HG03045 (cell line): ENCODE data around the gene HIP1.
"Not testable (repeated sequence)": the region's sequence is repeated elsewhere in the genome, so short reads cannot be mapped to it uniquely, and the experiment has no call there.

Experiments used
- ATAC-seq: cut with Tn5 transposase; IDR thresholded peaks from one replicate; pipeline ENCODE4 v1.9.1; 2021; ENCODE audit warnings: mild to moderate bottlenecking, moderate library complexity; ENCODE audit not compliant: unreplicated experiment

Gene HIP1

GRCh38 chr7:75584354-75584753, 154.4 kb downstream of the HIP1 start:
- no peak for ATAC-seq

GRCh38 chr7:75583255-75583654, 155.5 kb downstream of the HIP1 start:
- ATAC-seq, result no peak

DNA sequence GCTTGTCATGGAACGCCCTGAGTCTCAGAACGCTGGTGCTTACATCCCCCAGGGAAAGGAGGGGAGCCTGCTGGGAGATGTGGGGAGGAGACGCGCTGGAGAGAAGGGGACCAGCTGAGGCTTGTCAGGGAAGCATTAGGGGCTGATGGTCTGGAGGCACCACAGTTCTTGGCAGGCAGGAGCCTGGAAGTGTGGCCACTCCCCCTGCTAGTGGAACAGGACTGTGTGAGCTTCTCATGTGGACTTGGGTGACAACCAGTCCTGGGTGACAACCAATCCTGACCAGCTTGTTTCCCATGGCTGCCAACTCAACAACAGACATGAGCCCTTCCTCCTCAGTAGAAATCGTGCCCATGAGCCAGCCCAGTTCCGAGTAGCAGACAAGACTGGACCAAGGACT, 158.8 kb downstream of the HIP1 start:
- no peak for ATAC-seq

DNA sequence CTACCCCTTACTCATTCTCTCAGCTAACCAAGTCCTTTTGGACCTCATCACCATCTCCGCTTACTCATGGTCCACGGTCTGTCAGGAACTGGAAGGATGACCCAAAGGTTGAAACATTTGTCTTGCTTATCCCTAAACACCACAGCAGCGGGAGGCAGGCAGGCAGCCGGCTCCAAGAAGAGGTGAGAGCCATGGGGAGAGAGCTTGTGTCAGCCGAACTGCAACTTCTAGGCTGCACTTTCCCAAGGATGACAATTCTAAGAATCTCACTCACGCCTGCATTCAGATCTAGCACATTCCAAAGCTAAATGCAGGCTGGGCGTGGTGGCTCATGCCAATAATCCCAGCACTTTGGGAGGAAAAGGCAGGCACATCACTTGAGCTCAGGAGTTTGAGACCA, 160.7 kb downstream of the HIP1 start:
- no peak for ATAC-seq

GRCh38 chr7:75575488-75576121, 163.1 kb downstream of the HIP1 start:
- no peak for ATAC-seq

GRCh38 chr7:75573477-75574019, 165.2 kb downstream of the HIP1 start:
- ATAC-seq, result no peak

GRCh38 chr7:75572814-75573213, 165.9 kb downstream of the HIP1 start:
- no peak for ATAC-seq

- ATAC-seq, result no peak
Observed at GRCh38 chr7:75572396-75572795, 166.3 kb downstream of the HIP1 start.

- no peak for ATAC-seq
Observed at GRCh38 chr7:75571209-75571608, 167.5 kb downstream of the HIP1 start.

- not testable (repeated sequence) for ATAC-seq
Observed at GRCh38 chr7:75569629-75570282, 169.0 kb downstream of the HIP1 start.

- ATAC-seq, result no peak
Observed at GRCh38 chr7:75567948-75568595, 170.7 kb downstream of the HIP1 start.

DNA sequence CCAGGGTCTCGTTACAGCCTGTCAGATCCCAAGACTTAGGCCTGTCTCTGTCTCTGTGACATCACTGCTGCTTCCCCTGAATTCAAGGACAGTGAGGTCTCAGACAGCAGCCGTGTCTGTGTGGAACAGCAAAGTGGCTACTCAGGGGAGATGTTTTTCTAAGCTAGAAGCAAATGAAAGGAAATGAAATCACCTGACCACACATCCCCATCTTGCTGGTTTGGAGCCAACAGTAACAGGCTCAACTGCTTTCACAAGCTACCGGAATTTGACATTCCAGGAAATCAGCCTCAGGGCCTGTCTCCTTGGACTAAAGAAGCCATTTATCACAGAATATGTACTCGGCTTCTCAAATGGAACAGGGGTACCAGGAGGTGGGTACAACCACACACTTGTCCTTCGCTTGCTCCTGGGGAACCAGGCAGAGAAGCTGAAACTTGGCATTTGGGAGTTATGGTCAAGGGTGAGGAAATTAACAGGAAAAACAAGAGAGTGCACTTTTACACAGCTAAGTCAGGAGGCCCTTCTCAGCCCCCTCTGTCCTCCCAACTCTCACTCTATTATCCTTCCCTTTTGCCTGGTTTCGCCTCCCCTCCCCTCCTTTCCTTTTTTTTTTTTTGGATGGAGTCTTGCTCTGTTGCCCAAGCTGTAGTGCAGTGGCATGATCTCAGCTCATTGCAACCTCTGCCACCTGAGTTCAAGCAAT, 173.5 kb downstream of the HIP1 start:
- no peak for ATAC-seq

- ATAC-seq, result no peak
Observed at GRCh38 chr7:75563171-75563570, 175.6 kb downstream of the HIP1 start.

DNA sequence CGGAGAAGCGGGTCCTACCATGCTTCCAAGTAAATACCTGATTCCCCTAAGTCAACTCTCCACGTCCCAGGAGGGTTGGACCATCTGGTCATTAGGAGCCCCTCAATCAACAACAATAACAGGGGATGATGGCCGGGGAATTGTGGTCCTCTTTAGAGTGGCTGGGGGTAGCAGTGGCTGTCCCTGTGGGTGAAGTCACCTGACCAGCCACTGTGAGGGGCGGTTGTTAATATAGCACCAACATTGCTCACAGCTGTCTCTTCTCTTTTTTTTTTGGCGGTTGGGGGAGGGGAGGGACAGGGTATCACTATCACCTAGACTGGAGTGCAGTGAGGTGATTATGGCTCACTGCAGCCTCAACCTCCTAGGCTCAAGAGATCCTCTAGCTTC, 178.8 kb downstream of the HIP1 start:
- ATAC-seq, result no peak

- ATAC-seq, result no peak
Observed at GRCh38 chr7:75559355-75559975, 179.3 kb downstream of the HIP1 start.

DNA sequence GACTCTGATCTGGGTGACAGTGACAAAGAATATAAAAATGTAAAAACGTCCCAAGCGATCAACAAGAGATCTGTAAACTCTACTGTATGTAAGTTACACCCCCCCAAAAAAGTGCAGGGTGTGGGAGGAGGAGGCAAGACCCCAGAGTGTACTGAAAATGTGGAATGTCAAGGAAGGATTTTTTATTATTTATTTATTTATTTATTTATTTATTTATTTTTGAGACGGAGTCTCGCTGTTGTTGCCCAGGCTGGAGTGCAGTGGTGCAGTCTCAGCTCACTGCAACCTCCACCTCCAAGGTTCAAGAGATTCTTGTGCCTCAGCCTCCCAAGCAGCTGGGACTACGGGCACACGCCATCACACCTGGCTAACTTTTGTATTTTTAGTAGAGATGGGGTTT, 181.9 kb downstream of the HIP1 start:
- ATAC-seq, result not testable (repeated sequence)

GRCh38 chr7:75555736-75556135, 183.0 kb downstream of the HIP1 start:
- no peak for ATAC-seq

- ATAC-seq, result no peak
Observed at GRCh38 chr7:75546237-75547015, 192.3 kb downstream of the HIP1 start.

DNA sequence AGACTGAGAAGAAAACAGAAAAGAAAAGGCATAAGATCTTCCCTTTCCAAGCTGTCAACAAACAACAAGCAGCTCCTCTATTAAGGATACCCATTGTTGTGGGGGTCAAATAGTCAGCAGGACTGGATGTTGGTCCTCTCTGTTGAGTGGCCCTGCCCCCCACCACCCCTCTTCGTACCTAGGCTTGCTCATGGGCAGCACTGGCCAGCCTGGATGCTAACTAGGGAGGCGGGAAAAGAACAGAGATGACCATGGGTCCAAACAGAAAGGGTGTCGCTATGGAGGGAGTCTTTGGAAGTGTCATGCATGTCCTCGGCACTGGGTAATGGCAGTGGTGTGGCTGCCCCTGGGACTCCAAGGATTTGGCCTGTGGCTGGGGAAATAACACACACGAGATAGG, 201.0 kb downstream of the HIP1 start:
- ATAC-seq, result no peak

DNA sequence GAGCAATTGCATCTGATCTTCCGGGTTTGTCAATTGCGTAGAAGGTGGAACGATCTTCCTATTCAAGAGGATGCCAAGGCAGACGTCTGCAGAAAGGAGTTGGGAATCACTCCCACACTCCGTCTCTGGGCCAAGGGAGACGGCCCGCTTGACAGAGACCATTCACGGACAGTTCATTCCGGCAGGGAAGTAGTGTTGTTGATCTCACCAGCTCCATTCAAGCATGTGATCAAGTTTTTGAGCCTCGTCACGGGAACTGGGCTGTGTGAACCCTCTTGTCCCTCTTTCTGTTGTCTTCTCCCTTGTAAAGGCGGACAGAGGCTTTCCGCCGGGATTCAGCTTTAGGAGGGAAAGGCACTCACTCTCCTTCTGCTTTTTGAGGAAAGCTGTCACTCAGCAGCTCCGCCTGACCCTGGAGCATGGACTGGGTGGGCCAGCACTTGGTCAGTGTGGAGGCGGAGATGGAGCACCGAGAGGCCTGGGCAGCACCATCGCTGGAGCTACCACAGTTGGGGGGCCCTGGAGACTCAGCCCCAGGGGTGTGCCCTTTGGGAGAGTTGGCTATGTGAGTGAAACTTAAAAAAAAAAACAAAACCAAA, 201.7 kb downstream of the HIP1 start:
- no peak for ATAC-seq
